Spinal cord (tissue), 10 donors: ENCODE measurements around the gene MEIOC. TPM values are rescaled to one million over a fixed set of nuclear protein-coding genes. Genes with fewer than 3 reads are reported as not detected.
A peak's percentile ranks its signal among the peaks of the same experiment; 100 is the strongest.

Experiments used
- DNase-seq, 6 donors: peaks; one replicate each; pipeline versions ENCODE4 v3.0.0 to v3.0.0-alpha.2; 2013 to 2015; ENCODE audit warnings: low spot score in 6 of 6, low read depth in 4 of 6
- H3K27ac ChIP-seq: one replicate; pipeline ENCODE4 v1.5.1; 2013; ENCODE audit warnings: low read depth, low read length, control low read depth
- H3K27me3 ChIP-seq: one replicate; pipeline ENCODE4 v1.6.1; 2013; ENCODE audit warnings: low read length; ENCODE audit not compliant: control insufficient read depth, insufficient read depth
- H3K36me3 ChIP-seq: one replicate; pipeline ENCODE4 v1.6.1; 2013; ENCODE audit warnings: low read length; ENCODE audit not compliant: control insufficient read depth, insufficient read depth
- H3K4me1 ChIP-seq: one replicate; pipeline ENCODE4 v1.6.1; 2013; ENCODE audit warnings: low read length; ENCODE audit not compliant: control insufficient read depth, insufficient read depth
- H3K4me3 ChIP-seq: one replicate; pipeline ENCODE4 v1.5.1; 2013; ENCODE audit warnings: low read depth, low read length, control low read depth
- H3K9me3 ChIP-seq: one replicate; pipeline ENCODE4 v1.6.1; 2013; ENCODE audit warnings: low read length; ENCODE audit not compliant: control insufficient read depth, insufficient read depth
- WGBS: methylation state at CpG from one replicate; pipeline ENCODE4 v1.1.5; 2013; ENCODE audit warnings: missing lambda C conversion rate; ENCODE audit not compliant: insufficient coverage; 5-methylcytosine and 5-hydroxymethylcytosine counted together
- polyA plus RNA-seq, 2 donors: library from polyadenylated mRNA; unstranded; fragments of 120-200 nt; gene quantifications; one replicate each; pipeline ENCODE4 v1.2.1, GENCODE V29; 2013; ENCODE audit not compliant: insufficient read length in 2 of 2
- total RNA-seq, 2 donors: library from RNA; depleted of rRNA in 1 of 2; stranded (reverse); fragments of 120-200 nt in 1 of 2; fragments of >200 nt in 1 of 2; gene quantifications; one replicate each; pipeline versions ENCODE4 v1.2.3 to v1.2.4, GENCODE V29; 2013 to 2014
- donor health status: healthy.

Gene MEIOC
- total and polyA plus RNA-seq, 4 donors = 0.22 to 2.1 (median 1.2) TPM

- Histone ChIP-seq H3K4me3 (no peak overlapping the region), H3K9me3 (no peaks in the 10 kb centered on the region), H3K36me3 (no peaks in the 10 kb centered on the region), H3K27me3 (no peaks in the 10 kb centered on the region), H3K4me1 (no peaks in the 10 kb centered on the region), H3K27ac (no peak overlapping the region)
- 79% methylated on average over 12 of the region's 12 CpGs for WGBS
- DNase-seq = no peak
Measured at GRCh38 chr17:44645341-44645740, 10.9 kb upstream of the MEIOC start.

GRCh38 chr17:44646280-44646679, 10.0 kb upstream of the MEIOC start:
- Histone ChIP-seq H3K4me1 (no peaks in the 10 kb centered on the region), H3K27me3 (no peaks in the 10 kb centered on the region), H3K9me3 (no peaks in the 10 kb centered on the region), H3K36me3 (no peaks in the 10 kb centered on the region), H3K4me3 (no peak overlapping the region), H3K27ac (no peak overlapping the region)
- DNase-seq = no peak
- no CpG with 5 or more reads among the region's 4 CpGs for WGBS

GRCh38 chr17:44647736-44648135, 8.5 kb upstream of the MEIOC start:
- DNase-seq = peak in 1 of 6 donors; percentile 76
- Histone ChIP-seq H3K4me1 (no peaks in the 10 kb centered on the region), H3K36me3 (no peaks in the 10 kb centered on the region), H3K4me3 (no peak overlapping the region), H3K27me3 (no peaks in the 10 kb centered on the region), H3K9me3 (no peaks in the 10 kb centered on the region), H3K27ac (no peak overlapping the region)

GRCh38 chr17:44648963-44649362, 7.3 kb upstream of the MEIOC start:
- H3K4me3 ChIP-seq = no peak overlapping the region
- H3K4me1 ChIP-seq = no peaks in the 10 kb centered on the region
- no CpG with 5 or more reads among the region's 2 CpGs for WGBS
- no peaks in the 10 kb centered on the region for H3K9me3 ChIP-seq
- DNase-seq = no peak
- no peaks in the 10 kb centered on the region for H3K36me3 ChIP-seq
- H3K27me3 ChIP-seq = peaks cover 4% of the 10 kb centered on the region
- no peak overlapping the region for H3K27ac ChIP-seq

- Histone ChIP-seq H3K27ac (no peak overlapping the region), H3K9me3 (peaks cover 3% of the 10 kb centered on the region), H3K4me1 (no peaks in the 10 kb centered on the region), H3K36me3 (no peaks in the 10 kb centered on the region), H3K27me3 (peaks cover 25% of the 10 kb centered on the region), H3K4me3 (no peak overlapping the region)
- no CpG with 5 or more reads among the region's 5 CpGs for WGBS
- no peak for DNase-seq
Measured at GRCh38 chr17:44651228-44651627, 5.0 kb upstream of the MEIOC start.

- H3K27me3 ChIP-seq = peaks cover 37% of the 10 kb centered on the region
- WGBS = 83% methylated on average over 7 of the region's 8 CpGs
- DNase-seq = no peak
- H3K27ac ChIP-seq = no peak overlapping the region
- no peak overlapping the region for H3K4me3 ChIP-seq
- H3K4me1 ChIP-seq = peaks cover 7% of the 10 kb centered on the region
- H3K9me3 ChIP-seq = peaks cover 3% of the 10 kb centered on the region
- no peaks in the 10 kb centered on the region for H3K36me3 ChIP-seq
Measured at GRCh38 chr17:44652727-44653126, 3.5 kb upstream of the MEIOC start.

- peaks cover 3% of the 10 kb centered on the region for H3K9me3 ChIP-seq
- no peaks in the 10 kb centered on the region for H3K36me3 ChIP-seq
- DNase-seq = no peak
- H3K27me3 ChIP-seq = peaks cover 40% of the 10 kb centered on the region
- H3K27ac ChIP-seq = no peak overlapping the region
- H3K4me3 ChIP-seq = no peak overlapping the region
- H3K4me1 ChIP-seq = peaks cover 7% of the 10 kb centered on the region
- 100% methylated on average over 3 of the region's 3 CpGs for WGBS
Measured at GRCh38 chr17:44653384-44653783, 2.9 kb upstream of the MEIOC start.

GRCh38 chr17:44653954-44654353, 2.3 kb upstream of the MEIOC start:
- Histone ChIP-seq H3K27me3 (peaks cover 40% of the 10 kb centered on the region), H3K36me3 (no peaks in the 10 kb centered on the region), H3K4me3 (no peak overlapping the region), H3K27ac (no peak overlapping the region), H3K9me3 (peaks cover 3% of the 10 kb centered on the region), H3K4me1 (peaks cover 7% of the 10 kb centered on the region)
- WGBS = no CpG with 5 or more reads among the region's 1 CpG
- no peak for DNase-seq

- Histone ChIP-seq H3K27me3 (peaks cover 10% of the 10 kb centered on the region), H3K27ac (no peak overlapping the region), H3K4me1 (peaks cover 3% of the 10 kb centered on the region), H3K9me3 (no peaks in the 10 kb centered on the region), H3K36me3 (no peaks in the 10 kb centered on the region), H3K4me3 (no peak overlapping the region)
- no peak for DNase-seq
- no CpG with 5 or more reads among the region's 2 CpGs for WGBS
Measured at GRCh38 chr17:44661835-44662234, 5.6 kb downstream of the MEIOC start.

- no peaks in the 10 kb centered on the region for H3K4me1 ChIP-seq
- no CpG with 5 or more reads among the region's 1 CpG for WGBS
- H3K27me3 ChIP-seq = no peaks in the 10 kb centered on the region
Measured at GRCh38 chr17:44663095-44663494, 6.8 kb downstream of the MEIOC start.

More at GRCh38 chr17:44663095-44663494, 6.8 kb downstream of the MEIOC start:
- H3K27ac ChIP-seq = no peak overlapping the region
- H3K9me3 ChIP-seq = no peaks in the 10 kb centered on the region
- no peaks in the 10 kb centered on the region for H3K36me3 ChIP-seq
- no peak overlapping the region for H3K4me3 ChIP-seq
- no peak for DNase-seq
